ENCODE measurements around the gene ACOX2.
"Not testable (repeated sequence)": the region's sequence is repeated elsewhere in the genome, so short reads cannot be mapped to it uniquely, and the experiment has no call there.

Gene ACOX2

DNA sequence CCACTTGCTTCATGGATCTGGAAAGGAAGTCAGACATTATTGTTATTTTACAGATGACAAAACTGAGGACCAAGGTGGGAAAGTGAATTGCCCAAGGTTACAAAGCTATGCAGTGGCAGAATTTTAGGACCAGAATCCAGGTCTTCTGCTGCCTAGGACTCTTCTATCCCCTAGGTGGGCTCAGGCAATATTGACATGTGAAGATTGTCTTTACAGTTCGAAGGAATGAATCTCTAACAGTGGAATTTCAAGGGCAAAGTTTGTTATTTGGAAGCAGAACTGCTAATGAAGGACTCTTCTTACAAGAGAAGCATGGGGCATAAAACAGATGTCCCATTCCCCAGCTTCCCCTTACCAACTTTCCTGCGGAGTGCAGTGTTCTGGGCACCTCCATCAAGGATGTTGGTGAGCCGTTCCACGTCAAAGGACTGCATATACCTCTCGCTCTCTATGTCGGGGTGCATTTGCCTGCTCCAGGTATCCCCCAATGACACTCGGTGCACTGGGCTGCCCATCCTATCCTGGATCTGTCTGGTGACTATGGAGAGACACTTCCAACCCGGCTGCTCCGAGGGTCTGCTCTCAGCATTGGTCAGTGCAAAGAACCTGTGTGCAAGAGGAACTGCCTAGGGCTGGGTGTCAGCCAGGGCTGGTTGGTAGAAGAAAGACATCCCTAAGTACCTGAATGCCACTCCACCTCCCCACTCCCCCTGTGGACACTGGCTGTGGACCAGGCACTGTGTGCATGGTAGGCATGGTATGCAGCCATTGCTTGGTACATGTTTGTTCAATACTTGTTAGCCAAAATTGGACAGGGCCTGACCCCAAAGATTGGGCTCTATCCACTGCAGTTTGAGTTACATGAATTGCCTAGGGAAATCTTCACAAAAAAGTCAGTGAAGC lies 2.1 kb downstream of the ACOX2 start:
- no peak for DNase-seq

DNA sequence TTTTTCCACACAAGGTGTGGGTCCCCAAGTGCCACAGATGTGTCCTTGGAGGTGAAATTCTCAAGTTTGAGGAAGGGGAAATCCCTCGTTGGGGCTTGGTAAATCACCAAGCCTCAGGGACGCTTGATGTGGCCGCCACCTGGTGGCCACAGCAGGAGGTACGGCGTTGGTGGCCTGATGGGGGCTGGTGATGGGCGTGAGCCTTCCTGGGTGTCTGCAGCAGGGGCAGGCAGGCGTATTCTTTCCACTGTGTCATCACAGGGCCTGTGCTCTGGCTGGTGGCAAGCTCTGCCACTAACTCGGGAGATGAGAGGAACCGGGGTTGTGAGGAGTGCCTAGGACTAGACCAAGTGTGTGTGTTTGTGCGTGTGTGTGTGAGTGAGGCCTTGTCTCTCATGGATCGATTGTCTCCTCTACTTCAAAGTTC lies 4.2 kb downstream of the ACOX2 start:
- DNase-seq: peak; percentile 69

DNA sequence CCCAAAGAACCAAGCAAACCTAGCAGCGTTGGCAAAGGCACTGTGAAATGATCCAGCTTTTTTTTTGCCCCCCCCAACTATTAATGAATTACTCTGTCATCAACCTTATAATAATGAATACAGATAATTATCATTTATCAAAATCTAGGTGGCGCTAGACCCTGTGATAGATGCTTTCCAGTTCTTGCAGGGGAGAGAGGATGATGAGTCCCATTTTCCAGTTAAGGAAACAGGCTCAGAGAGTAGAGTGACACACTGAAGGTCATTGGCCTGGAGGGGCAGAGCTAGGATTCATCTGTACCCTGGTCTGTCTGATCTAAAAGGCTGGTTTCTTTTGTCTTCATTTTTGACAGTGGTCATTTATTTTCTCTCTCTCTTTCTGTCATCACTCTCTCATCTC lies 5.0 kb downstream of the ACOX2 start:
- DNase-seq: no peak

DNA sequence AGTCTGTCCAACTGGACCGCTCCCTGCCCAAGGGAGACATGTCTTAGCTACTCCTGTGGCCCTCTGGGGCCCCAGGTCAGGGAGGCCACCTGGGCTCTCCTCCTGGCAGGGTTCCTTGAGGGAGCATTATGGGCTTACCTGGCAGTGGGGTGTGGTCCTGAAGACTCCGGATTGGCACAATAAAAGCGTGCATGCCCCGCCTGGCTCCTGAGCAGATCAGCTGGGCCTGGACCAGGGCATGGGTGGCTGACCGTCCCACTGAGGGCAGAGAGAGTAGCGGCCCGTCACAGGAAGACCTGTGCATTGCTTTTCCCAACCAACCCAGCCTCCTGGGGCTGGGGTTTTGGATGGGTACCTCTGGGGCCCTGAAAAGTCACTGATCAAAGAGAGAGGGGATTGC lies 5.4 kb downstream of the ACOX2 start:
- DNase-seq: no peak

DNA sequence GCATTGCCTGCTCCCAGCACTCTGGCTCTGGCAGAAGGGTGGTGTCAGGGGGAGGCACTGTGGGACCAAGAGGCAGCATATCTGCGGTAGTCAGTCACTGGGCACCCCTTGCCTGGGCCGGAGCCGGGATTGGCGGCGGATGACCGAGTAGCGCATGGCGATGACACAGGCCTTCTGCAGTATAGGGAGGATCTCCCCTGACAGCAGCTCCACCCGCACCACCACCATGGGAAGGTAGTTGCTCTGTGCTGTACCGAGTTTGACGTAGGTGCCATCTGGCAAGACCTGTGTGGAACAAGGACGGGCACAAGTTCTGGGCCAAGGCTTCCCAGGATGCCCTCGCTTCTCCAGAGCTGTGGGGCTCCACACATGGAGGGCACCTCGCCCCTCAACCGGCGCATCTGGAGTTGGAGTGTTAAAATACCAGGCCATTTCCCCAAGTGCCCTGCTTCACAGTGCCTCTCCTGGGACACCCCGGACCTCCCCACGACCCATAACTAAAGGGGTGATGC lies 6.6 kb downstream of the ACOX2 start:
- DNase-seq: no peak

DNA sequence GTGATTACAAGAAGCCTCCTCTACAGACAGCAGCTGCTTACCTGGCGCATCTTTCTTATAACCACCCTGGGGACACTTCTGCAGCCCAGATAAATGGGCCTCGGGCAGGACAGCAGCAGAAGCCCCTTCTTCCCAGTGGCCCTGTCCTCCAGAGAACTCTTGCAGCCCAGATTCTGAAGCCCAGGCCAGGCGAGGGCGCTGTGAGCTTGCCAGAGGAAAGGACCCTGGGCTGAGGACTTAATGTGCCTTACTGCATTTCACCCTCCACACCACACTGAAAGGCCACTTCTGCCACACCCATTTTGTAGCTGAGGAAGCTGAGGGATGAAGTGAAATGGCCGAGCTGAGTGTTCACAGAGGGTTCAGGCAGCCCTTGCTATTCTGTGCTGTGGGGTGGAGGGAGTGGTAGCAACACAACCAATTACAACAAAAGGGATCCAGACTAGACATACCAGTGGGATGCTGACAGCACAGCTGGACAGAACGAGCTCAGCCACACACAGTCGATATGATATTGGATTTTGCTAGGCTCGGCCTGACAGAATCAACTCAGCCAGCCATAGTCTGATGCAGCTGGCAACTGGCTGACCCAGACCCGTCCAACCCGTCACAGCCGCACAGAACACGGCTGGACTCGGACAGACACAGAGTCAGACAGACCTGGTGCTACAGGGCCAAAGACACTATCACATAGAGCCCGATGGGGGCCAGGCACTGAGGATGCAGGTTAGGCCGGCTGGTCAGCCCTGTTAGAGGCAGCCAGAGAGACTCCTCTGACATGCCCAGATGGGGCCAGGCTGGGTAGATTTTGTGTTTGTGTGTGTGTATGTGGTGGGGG lies 7.3 kb downstream of the ACOX2 start:
- DNase-seq: no peak

DNA sequence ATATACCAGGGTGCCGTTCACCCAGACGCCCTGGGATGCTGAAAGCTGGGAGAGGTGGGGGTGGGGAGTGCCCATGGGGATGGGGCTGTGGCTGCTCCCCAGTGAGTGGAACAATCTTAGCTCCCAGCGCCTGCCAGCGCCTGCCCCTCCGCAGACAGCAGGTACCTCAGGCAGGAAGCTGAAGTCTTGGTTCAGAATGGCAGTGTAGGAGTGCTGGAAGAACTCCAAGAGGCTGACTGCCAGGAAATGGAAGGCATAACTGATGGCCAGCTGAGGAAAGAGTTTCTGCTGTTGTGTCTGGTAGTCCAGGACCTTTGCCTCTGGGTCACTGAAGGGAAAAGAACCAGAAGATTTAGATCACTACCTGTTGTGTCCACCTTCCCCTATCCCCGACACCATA lies 8.4 kb downstream of the ACOX2 start:
- no peak for DNase-seq

DNA sequence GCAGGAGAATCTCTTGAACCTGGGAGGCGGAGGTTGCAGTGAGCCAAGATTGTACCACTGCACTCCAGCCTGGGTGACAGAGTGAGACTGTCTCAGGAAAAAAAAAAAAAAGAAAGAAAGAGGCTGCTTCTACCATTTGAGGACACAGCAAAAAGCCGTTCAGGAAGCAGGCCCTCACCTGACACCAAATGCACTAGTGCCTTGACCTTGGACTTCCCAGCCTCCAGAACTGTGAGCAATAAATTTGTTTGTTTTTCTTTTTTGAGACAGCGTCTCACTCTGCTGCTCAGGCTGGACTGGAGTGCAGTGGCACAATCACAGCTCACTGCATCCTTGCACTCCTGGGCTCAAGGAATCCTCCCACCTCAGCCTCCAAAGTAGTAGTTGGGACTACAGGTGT lies 9.6 kb downstream of the ACOX2 start:
- not testable (repeated sequence) for DNase-seq

DNA sequence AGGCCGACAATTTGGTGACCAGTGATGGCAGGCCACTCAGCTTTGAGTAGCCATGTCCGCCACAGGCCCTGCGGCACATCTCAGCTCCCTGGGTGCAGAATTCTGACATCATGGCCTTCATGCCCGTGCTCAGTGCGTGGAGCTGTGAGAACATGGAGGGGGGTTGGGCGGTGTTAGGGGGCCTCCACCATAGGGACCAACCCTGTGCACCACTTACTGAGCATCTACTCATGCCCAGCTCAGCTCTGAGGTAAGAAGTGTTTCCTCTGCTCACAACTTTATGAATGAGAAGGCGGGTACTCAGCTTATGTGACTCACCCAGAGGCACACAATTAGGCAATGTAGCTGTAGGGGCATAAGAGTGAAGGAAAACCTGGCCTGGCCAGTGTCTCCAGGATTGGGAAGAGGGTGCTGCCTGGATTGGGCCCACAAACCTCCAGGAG lies 10.5 kb downstream of the ACOX2 start:
- no peak for DNase-seq

DNA sequence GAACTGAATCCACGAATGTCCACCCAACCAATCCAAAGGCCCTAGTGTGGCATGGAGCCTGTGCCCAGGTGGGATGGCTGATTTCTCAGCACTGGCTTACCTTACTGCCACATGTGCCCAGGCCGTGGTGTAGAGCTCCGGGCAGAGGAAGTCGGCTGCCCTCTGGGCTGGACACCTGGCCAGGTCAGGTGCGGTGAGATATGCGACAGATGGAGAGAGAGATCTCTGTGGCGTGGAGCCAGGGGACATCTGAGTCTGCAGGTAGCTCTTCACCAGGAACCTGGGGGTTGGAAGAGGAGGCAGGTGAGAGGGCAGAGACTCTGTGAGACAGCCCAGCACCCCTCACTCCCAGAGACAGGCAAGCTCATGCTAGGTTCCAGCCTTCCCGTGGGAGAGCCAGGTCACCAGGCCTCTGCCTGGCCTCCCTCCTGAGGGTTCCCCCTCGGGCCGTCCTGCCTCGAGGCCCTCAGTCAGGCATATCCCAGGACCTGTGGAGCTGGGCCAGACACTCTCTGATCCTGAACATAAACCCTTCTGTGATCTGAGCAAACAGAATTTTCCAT lies 12.6 kb downstream of the ACOX2 start:
- no peak for DNase-seq

DNA sequence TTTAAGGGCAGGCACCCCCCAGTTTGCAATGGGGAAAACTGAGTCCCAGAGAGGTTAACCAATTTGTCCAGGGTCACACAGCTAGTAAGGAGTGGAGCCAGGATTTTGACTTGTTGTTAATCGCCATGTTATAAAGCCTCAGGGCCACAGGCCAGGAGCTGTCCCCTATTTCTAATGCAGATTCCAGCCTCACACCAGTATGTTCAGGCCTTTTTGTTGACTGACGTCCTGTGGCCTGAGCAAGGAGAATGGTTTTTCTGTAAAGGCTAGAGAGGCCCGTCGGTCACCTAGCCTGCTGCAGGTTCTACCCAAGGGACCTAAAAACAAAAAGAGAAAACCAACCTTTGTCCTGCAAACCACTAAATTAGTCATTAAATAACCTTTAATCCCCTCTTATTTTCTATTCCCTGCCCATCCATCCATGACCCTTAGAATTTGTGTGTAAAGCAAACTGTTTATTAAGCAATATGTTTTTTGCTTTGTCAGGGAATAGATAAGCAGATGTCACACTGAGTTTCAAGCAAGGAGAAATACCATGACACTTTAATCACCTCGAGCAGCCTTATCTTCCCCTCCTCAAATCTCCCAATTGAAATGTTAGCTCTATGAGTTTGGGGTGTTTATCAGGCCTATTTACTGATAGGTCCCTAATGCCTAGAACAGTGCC lies 14.1 kb downstream of the ACOX2 start:
- no peak for DNase-seq

DNA sequence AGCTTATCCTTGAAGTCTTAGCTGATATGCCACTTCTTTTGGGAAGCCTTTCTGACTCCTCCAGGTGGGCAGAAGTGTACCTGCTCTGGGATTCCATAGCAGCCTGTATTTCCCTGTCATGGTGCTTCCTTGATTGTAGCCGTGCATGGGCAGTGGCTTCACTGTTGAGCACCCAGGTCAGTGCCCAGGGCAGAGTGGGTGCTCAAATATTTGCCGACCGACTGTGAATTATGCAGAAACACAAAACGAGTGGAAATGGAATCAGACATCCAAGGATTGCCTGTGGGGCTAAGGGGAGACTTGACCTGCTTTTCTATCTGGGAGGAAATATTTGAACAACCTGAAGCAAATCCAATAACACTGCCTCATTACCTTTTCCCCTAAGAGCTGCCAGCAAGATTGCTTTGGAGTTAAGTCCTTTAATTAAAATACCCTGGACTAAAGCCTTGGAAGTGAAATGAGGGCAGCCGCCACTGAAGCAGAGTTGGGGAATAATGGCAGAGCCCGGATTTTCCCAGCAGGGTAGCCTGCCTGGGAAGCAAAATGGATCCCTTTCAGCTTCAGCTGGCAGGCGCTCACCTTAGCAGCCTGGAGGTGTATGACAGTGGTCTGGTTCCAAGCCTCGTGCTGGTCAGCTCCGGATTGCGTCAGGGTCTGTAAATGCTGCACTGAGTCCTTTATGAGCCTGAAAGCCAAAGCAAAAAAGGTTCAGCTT lies 14.9 kb downstream of the ACOX2 start:
- DNase-seq: no peak

DNA sequence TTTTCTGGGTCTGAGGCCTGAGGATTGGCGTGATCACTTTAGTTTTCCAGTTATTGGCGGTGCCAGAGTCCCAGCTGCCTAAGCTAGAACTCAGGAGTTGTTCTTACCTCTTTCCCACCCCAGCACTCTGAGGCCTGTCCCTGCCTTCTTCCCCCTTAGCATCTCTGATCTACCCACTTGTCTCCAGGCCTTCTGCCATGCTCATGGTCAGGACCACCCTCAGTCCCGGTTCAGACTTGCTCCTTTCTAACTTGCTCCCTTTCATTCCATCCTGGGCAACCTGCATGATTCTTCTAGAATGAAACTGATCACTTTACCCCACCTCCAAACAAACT lies 15.7 kb downstream of the ACOX2 start:
- DNase-seq: no peak

DNA sequence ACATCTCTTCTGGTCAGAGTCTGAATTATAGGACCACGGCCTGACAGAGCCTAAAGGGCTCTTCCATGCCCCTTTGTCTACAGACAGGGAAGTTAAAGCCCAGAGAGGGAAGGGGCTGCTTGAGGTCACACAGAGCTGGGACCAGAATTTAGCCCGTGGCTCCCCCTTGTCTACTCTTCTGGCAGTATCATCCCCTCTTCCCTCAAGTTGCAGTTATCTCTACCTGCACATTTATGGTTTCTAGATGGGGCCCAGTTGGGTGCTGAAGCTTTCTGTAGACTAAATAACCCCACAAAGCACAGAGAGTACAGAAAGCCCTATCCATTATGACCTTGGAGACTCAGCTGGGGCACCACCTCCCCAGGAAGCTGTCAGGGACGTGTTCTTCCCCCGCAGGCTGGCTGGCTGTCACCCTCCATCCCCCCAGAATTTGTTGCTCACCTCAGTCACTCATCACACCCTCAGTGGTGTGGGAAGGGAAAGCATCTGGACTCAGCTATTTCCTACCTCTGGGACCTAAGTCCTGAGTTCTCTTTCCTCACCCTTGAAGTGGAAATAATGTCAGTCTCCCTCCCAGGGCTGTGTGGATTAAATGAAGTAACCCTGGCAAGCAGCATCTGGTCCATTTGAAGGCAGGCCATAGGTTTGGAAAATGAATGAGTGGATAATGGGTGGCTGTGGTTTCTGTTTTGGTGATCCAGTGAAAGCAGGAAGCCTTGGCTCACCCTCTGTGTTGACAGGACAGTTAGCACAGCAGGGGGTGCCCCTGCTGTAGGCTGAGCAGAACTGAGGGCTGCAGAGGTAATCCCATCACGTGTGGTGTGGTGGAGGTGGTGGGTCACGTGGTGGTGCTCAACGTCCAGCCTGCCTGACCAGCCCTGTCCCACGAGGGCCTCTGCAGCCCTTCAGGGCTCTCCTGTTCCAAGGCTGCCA lies 16.3 kb downstream of the ACOX2 start:
- DNase-seq: no peak

DNA sequence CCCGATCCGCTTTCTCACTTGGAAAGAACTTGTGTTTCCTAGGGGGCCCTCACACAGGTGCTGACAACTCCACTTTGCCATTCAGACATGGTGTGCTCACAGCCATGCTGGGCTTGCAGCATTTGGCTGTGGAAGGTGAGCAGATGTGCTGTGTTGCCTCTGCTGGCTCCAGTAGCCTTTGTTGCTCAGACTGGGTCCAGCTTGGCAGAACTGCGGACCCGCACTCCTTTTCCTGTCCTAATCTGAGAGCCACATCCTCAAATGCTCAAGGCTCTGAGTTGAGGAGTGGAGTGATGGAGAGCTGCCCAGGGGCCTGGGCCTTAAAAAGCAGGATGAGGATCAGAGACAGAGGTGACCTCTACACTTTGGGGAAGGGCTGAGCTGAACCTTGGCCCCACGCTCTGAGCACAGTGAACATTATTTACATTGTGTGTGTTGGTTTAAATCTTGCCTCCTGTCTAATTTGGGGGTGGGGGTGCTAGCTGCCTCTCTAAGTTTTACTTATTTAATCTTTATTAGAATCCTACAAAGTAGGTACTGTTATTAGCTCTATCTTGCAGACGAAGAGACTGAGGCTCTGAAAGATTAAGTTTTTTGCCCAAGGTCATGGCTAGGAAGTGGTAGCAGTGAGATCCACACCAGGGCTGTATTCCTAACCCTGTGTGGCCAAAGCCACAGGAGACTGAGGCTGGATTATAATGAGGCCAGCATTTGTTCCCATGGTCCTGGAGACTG lies 17.2 kb downstream of the ACOX2 start:
- DNase-seq: no peak

DNA sequence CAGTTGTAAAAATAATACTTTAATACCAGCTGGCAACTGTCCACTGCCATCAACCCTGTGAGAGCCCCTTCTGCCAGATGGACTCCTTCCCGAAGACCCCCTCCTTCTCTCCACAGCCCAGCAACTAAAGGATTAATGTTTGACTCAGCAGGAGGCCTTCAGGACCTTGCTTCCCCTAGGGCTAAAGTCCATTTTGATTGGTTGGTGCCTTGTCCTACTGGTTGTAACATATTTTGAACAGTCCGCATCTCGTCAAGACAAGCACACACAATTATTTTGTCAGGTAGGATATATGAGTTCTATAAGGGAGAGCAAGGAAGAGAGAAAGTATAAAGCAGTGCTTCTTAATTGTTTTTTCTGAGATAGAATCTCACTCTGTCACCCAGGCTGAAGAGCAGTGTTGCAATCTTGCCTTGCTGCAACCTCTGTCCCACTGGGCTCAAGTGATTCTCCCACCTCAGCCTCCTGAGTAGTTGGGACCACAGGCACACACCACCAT lies 18.6 kb downstream of the ACOX2 start:
- no peak for DNase-seq

DNA sequence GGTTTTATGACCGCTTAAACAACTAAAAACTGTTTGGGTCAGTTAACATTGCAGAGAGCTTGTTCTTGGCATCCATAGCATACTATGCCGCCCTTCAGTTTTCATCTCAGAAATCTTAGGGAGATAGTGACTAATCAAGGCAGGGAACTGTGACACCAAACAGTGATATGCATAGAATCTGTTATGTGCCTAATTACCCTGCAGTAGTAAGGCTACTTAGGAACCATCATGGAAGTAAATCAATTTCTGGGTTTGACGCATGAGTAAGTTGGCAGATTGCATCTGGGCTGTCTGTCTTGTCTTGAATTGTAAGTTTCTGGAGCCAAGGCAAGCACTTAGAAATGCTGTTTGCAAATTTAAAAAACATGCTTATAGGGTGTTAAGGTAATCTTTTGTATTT lies 22.6 kb downstream of the ACOX2 start:
- no peak for DNase-seq

DNA sequence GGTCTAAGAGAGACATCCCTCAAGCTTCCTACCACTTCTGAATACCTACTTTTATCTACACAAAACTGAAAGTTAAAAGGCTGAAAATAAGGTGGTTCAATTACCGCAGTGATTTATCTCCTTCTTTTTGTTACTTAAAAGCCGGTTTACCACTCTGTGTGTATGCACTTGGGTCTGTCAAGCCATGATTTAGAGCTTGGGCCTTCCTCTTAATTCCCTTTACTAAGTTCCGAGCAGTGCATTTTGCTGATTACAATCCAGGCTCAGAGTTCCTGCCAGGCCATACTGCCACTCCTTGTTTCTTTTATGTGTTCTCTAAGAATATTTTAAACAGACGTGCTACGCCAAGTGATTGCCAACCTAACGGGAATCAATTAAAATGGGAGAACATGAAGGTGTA lies 28.6 kb downstream of the ACOX2 start:
- no peak for DNase-seq

DNA sequence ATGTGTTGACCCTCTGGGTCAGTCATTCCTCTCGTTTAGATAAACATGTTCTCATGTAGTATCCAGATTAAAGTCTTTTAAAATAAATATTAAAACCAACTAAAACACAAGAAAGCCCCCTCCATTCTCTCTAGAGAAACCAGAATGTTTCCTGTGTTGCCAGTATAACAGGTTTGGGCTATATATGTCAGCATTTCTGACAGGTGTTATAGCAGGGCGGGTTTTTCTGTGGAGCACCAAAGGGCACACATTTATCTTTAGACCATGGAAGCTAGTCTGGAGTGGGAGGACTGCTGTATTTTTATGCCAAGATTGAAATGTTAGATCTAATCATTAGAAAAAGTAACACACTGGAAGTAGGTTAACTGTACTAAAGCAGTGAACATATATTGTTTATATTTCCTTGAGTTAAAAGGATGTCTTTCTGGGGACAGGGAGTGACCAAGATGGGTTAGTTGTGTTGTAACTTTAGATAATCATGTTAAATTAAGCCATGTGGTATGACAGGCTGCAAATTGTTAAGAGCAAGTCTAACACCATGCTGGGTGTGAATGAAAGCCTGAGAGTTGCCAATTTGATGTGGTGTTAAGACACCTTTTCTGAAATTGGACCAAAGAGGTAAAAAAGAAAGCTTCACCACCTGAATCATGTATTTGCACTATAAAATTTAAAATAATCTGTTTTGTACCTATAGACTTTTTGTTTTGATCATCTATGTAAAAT lies 29.5 kb downstream of the ACOX2 start:
- no peak for DNase-seq

DNA sequence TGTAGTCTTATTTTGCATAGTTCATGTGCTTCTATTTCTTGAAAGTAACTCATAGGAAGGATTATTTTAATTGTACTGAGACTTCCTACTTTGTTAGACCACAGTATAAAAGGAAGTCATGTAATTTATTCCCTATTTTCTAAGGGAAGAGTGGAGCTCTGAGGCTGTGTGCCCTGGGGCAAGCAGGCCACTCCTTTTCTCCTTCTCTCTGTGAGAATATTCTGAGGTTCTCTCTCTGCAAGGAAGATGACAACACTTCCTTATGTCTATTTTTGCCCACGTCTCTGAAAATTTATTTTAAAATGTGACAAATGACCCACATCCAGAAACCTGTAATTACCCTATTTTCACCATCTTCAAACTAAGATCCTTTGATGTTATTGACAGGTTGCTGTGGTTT lies 34.1 kb downstream of the ACOX2 start:
- DNase-seq: no peak
